H9 (cell line): ENCODE data around the gene NEURL4. TPM values are rescaled to one million over a fixed set of nuclear protein-coding genes. Genes with fewer than 3 reads are reported as not detected.

Experiments
- DNase-seq: peaks from one replicate; pipeline ENCODE4 v3.0.0-alpha.2; 2017
- H2AFZ ChIP-seq: one replicate; pipeline ENCODE4 v1.6.1; 2013; ENCODE audit warnings: mild to moderate bottlenecking, low read length, control low read depth, moderate library complexity
- H2AK5ac ChIP-seq: 2 replicates; pipeline ENCODE4 v1.6.1; 2013; ENCODE audit warnings: low read length, control low read depth, mixed read lengths; ENCODE audit not compliant: insufficient read length
- H2BK120ac ChIP-seq: one replicate; pipeline ENCODE4 v1.6.1; 2013; ENCODE audit warnings: low read depth, mild to moderate bottlenecking, low read length, control low read depth, inconsistent platforms; ENCODE audit not compliant: poor library complexity, severe bottlenecking
- H2BK12ac ChIP-seq: 2 replicates; pipeline ENCODE4 v1.6.1; 2013; ENCODE audit warnings: low read length, control low read depth, mixed read lengths, low read depth; ENCODE audit not compliant: insufficient read length
- H2BK15ac ChIP-seq: 2 replicates; pipeline ENCODE4 v1.6.1; 2013; ENCODE audit warnings: low read depth, low read length, control low read depth
- H2BK20ac ChIP-seq: one replicate; pipeline ENCODE4 v1.6.1; 2013; ENCODE audit warnings: low read depth, mild to moderate bottlenecking, low read length, control low read depth, inconsistent platforms; ENCODE audit not compliant: poor library complexity, severe bottlenecking
- H2BK5ac ChIP-seq: 2 replicates; pipeline ENCODE4 v1.6.1; 2013; ENCODE audit warnings: low read length, control low read depth, mixed read lengths; ENCODE audit not compliant: insufficient read length
- H3K14ac ChIP-seq: 2 replicates; pipeline ENCODE4 v1.6.1; 2013; ENCODE audit warnings: low read length, control low read depth; ENCODE audit not compliant: insufficient read depth
- H3K18ac ChIP-seq: 2 replicates; pipeline ENCODE4 v1.6.1; 2013; ENCODE audit warnings: low read depth, mild to moderate bottlenecking, mixed read lengths, low read length, control low read depth; ENCODE audit not compliant: insufficient read length
- H3K23ac ChIP-seq: 2 replicates; pipeline ENCODE4 v1.6.1; 2013; ENCODE audit warnings: low read length, control low read depth, mixed read lengths, low read depth; ENCODE audit not compliant: insufficient read length
- H3K23me2 ChIP-seq: 2 replicates; pipeline ENCODE4 v1.6.1; 2013; ENCODE audit warnings: low read depth, mild to moderate bottlenecking, mixed read lengths, low read length, control low read depth; ENCODE audit not compliant: insufficient read length, poor library complexity, severe bottlenecking
- H3K27ac ChIP-seq: 2 replicates; pipeline ENCODE4 v1.5.1; 2013; ENCODE audit warnings: low read length, control low read depth, mixed read lengths, low read depth; ENCODE audit not compliant: insufficient read length
- H3K27me3 ChIP-seq: 2 replicates; pipeline ENCODE4 v1.6.1; 2013; ENCODE audit warnings: low read length, control low read depth, inconsistent platforms; ENCODE audit not compliant: insufficient read depth
- H3K4ac ChIP-seq: 2 replicates; pipeline ENCODE4 v1.6.1; 2013; ENCODE audit warnings: low read depth, mild to moderate bottlenecking, control low read depth, inconsistent platforms, low read length, moderate library complexity
- H3K4me1 ChIP-seq: 2 replicates; pipeline ENCODE4 v1.6.1; 2013; ENCODE audit warnings: low read length, control low read depth, inconsistent platforms; ENCODE audit not compliant: insufficient read depth
- H3K4me2 ChIP-seq: 2 replicates; pipeline ENCODE4 v1.6.1; 2013; ENCODE audit warnings: low read length, control low read depth, mixed read lengths; ENCODE audit not compliant: insufficient read length, insufficient read depth
- H3K56ac ChIP-seq: 2 replicates; pipeline ENCODE4 v1.6.1; 2013; ENCODE audit warnings: low read depth, mild to moderate bottlenecking, mixed read lengths, low read length, control low read depth; ENCODE audit not compliant: insufficient read length
- H3K79me1 ChIP-seq: 2 replicates; pipeline ENCODE4 v1.6.1; 2013; ENCODE audit warnings: low read depth, mild to moderate bottlenecking, moderate library complexity, low read length, control low read depth, inconsistent platforms; ENCODE audit not compliant: insufficient read depth, poor library complexity, severe bottlenecking
- H3K79me2 ChIP-seq: 2 replicates; pipeline ENCODE4 v1.6.1; 2013; ENCODE audit warnings: low read length, control low read depth, inconsistent platforms; ENCODE audit not compliant: insufficient read depth
- H3K9ac ChIP-seq: 2 replicates; pipeline ENCODE4 v1.6.1; 2013; ENCODE audit warnings: low read length, control low read depth, mixed read lengths; ENCODE audit not compliant: insufficient read length; ENCODE audit errors: extremely low read depth
- H3K9me3 ChIP-seq: one replicate; pipeline ENCODE4 v1.6.1; 2013; ENCODE audit warnings: low read depth, low read length, inconsistent platforms; ENCODE audit not compliant: control insufficient read depth
- H3T11ph ChIP-seq: one replicate; pipeline ENCODE4 v1.6.1; 2013; ENCODE audit warnings: mild to moderate bottlenecking, low read length, control low read depth, inconsistent platforms
- H4K20me1 ChIP-seq: one replicate; pipeline ENCODE4 v1.6.1; 2013; ENCODE audit not compliant: control insufficient read depth, insufficient read length, insufficient read depth
- H4K5ac ChIP-seq: 2 replicates; pipeline ENCODE4 v1.6.1; 2013; ENCODE audit warnings: low read depth, mild to moderate bottlenecking, mixed read lengths, low read length, control low read depth; ENCODE audit not compliant: insufficient read length
- H4K8ac ChIP-seq: replicated peaks from 2 replicates; pipeline ENCODE4 v1.6.1; 2013; ENCODE audit warnings: low read length, control low read depth, mixed read lengths, low read depth; ENCODE audit not compliant: insufficient read length
- H4K91ac ChIP-seq: 2 replicates; pipeline ENCODE4 v1.6.1; 2013; ENCODE audit warnings: low read depth, mild to moderate bottlenecking, moderate library complexity, mixed read lengths, low read length, control low read depth; ENCODE audit not compliant: insufficient read length
- H3K27ac Mint-ChIP-seq, 3 experiments: 2 replicates in 2 of 3; 3 replicates in 1 of 3; pipeline ENCODE4 v1.8.0; 2020 to 2021; ENCODE audit warnings: mixed read lengths in 3 of 3, mild to moderate bottlenecking in 1 of 3, moderate library complexity in 1 of 3
- H3K27me3 Mint-ChIP-seq: 2 replicates; pipeline ENCODE4 v1.8.0; 2021; ENCODE audit warnings: low read depth, mild to moderate bottlenecking, moderate library complexity, mixed read lengths
- H3K36me3 Mint-ChIP-seq, 3 experiments: 2 replicates in 2 of 3; 3 replicates in 1 of 3; pipeline ENCODE4 v1.8.0; 2020 to 2021; ENCODE audit warnings: low read depth in 3 of 3, mixed read lengths in 3 of 3; ENCODE audit not compliant: insufficient read depth in 1 of 3
- H3K4me1 Mint-ChIP-seq, 2 experiments: 2 replicates each; pipeline ENCODE4 v1.8.0; 2020; ENCODE audit warnings: mixed read lengths in 2 of 2
- H3K4me3 Mint-ChIP-seq, 2 experiments: 2 replicates in 1 of 2; 3 replicates in 1 of 2; pipeline ENCODE4 v1.8.0; 2020 to 2021; ENCODE audit warnings: mild to moderate bottlenecking in 2 of 2, mixed read lengths in 2 of 2, moderate library complexity in 1 of 2
- H3K9me3 Mint-ChIP-seq, 2 experiments: 2 replicates in 1 of 2; 3 replicates in 1 of 2; pipeline ENCODE4 v1.8.0; 2020; ENCODE audit warnings: mild to moderate bottlenecking in 2 of 2, mixed read lengths in 2 of 2, moderate library complexity in 1 of 2
- WGBS: extraction: QIAGEN DNeasy Blood & Tissue Kit; methylation state at CpG from one replicate; pipeline ENCODE4 v1.1.7; 2013; ENCODE audit warnings: missing lambda C conversion rate, low lambda C conversion rate, mixed read lengths; ENCODE audit not compliant: insufficient read length; ENCODE audit errors: extremely low coverage; 5-methylcytosine and 5-hydroxymethylcytosine counted together
- total RNA-seq: library from RNA; stranded (reverse); gene quantifications from 2 replicates; pipeline ENCODE4 v1.2.1, GENCODE V29; 2021
- TF ChIP-seq, protein P1 (sequence below): fragments of 200-600 bp; sonication (generic); conservative IDR thresholded peaks from 3 replicates; pipeline ENCODE4 v1.8.0; 2021; ENCODE audit warnings: antibody characterized with exemption, mild to moderate bottlenecking

NEURL4 gene
- total RNA-seq, 1 experiment from 2014 or later: 54.8 TPM

DNA sequence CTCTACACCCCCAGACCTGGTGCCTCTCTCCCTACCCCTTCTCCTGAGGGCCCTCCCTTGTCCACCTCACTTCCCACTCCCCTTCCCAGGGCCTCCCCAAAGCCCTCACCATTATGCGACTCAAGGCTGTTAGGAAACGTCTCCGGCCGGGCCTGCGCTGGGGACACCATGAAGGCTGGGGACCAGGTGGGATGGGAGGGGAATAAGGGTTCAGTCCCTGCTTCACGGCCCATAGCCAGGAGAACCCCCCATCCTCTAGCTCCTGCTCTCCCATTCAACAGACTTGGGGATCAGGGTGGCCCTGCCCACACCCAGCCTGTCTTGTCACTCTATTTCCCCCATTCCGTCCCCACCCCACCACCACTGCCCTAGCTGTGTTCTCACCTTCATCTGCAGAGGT is 2.1 kb downstream of the NEURL4 start:
- H2AK5ac ChIP-seq: no peak overlapping the region
- WGBS: no CpG with 5 or more reads among the region's 7 CpGs

More for the DNA sequence above, 2.1 kb downstream of the NEURL4 start:
- no peak overlapping the region for H2BK15ac ChIP-seq
- H4K20me1 ChIP-seq: no peaks in the 10 kb centered on the region
- H2BK120ac ChIP-seq: no peak overlapping the region
- H2BK12ac ChIP-seq: no peak overlapping the region
- H4K5ac ChIP-seq: no peak overlapping the region
- no peak overlapping the region for H4K8ac ChIP-seq
- H3K79me2 ChIP-seq: peaks cover 2% of the 10 kb centered on the region; the same call in 1 of the 2 replicates
- Mint-ChIP-seq H3K4me3 (no peak overlapping the region), H3K36me3 (peaks cover 22 to 45% (median 45%) of the 10 kb centered on the region in 3 experiments; a peak in 6 of 7 replicates), H3K27me3 (no peaks in the 10 kb centered on the region), H3K27ac (no peak overlapping the region), H3K4me1 (peaks cover 14 to 15% of the 10 kb centered on the region in 2 experiments), H3K9me3 (no peaks in the 10 kb centered on the region)
- peaks cover 14% of the 10 kb centered on the region for H3K23me2 ChIP-seq
- no peaks in the 10 kb centered on the region for H3K9me3 ChIP-seq
- H3K4ac ChIP-seq: no peak overlapping the region
- no peak overlapping the region for H3T11ph ChIP-seq
- no peak overlapping the region for H4K91ac ChIP-seq
- no peaks in the 10 kb centered on the region for H3K79me1 ChIP-seq
- H2AFZ ChIP-seq: no peak overlapping the region
- H3K27me3 ChIP-seq: no peaks in the 10 kb centered on the region
- H3K14ac ChIP-seq: no peak overlapping the region
- DNase-seq: no peak
- H3K18ac ChIP-seq: no peak overlapping the region
- H3K27ac ChIP-seq: no peak overlapping the region
- no peak overlapping the region for H2BK20ac ChIP-seq
- H3K9ac ChIP-seq: no peak overlapping the region
- H2BK5ac ChIP-seq: no peak overlapping the region
- H3K23ac ChIP-seq: no peak overlapping the region
- H3K4me2 ChIP-seq: no peak overlapping the region
- TF ChIP-seq, protein P1, sequence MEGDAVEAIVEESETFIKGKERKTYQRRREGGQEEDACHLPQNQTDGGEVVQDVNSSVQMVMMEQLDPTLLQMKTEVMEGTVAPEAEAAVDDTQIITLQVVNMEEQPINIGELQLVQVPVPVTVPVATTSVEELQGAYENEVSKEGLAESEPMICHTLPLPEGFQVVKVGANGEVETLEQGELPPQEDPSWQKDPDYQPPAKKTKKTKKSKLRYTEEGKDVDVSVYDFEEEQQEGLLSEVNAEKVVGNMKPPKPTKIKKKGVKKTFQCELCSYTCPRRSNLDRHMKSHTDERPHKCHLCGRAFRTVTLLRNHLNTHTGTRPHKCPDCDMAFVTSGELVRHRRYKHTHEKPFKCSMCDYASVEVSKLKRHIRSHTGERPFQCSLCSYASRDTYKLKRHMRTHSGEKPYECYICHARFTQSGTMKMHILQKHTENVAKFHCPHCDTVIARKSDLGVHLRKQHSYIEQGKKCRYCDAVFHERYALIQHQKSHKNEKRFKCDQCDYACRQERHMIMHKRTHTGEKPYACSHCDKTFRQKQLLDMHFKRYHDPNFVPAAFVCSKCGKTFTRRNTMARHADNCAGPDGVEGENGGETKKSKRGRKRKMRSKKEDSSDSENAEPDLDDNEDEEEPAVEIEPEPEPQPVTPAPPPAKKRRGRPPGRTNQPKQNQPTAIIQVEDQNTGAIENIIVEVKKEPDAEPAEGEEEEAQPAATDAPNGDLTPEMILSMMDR: no peak
- no peak overlapping the region for H3K56ac ChIP-seq
- H3K4me1 ChIP-seq: no peaks in the 10 kb centered on the region
